HL-60/S4 (cell line): ENCODE data around the gene TRPV2.

Experiments used
- in situ Hi-C: fragments of 300-500 bp; cut with MboI; formaldehyde crosslinking; loops from 2 replicates; pipeline ENCODE4 v1.14.3; 2022; ENCODE audit warnings: low sequenced_read_pairs

Gene TRPV2

DNA sequence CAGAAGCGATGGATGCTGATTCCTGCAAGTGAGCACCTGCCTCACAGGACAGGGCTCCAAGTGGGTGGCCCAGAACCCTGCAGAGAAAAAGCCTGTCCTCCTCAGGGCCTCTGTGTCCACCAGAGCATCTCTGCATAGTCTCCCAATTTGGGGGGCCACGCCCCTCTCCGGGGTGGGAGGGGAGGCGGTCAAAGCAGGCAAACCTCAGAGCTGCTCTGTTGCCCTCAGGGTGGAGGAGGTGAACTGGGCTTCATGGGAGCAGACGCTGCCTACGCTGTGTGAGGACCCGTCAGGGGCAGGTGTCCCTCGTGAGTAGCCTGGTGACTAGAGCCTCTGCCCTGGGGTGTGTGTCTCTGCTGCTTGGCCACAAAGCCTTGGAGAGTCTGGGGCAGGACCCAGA, 19.3 kb downstream of the TRPV2 start:
- in situ Hi-C loops: loop anchor here (25.0 kb wide), 1 partner anchor 878 kb away; the partner anchor contains the start of gene NT5M

DNA sequence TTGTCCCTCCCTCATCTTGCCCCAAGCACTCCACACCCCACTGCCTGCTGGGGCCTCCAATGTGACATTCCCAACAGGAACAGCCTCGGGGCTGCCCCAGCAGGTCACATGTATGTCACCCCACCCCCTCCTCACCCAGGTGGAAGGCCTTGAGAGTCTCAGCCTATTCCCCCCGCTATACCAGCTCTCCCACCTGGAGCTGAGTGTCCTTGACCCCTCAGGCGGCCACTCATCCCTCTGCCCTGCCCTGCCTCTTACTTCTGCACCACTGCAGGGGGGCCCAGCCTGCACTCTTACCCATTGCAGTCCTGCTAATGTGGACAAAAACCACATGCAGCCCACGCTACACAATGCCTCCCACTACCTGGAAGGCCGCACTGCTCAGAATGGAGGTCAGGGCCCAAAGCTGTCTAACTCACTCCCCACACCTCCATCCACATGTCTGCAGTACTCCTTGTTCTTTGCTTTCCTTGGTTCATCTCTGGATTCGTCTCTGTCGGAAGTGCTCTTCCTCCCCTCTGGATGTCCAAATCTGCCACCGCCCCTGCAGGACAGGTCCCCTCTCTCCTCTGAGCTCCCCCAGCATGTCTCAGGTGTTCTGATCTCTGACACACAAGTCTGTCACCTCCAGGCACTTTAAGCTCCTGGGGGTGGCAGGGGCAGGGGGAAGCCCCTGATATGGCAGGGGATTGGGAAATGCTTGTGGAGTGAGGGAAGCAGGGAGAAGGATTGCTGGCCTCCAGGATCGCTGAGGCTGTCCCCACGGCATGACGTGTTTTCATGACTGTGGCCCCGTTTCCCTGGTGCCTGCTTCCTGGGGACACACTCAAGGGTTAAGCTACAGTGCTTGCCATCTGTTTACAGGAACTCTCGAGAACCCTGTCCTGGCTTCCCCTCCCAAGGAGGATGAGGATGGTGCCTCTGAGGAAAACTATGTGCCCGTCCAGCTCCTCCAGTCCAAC, 20.8 kb downstream of the TRPV2 start:
- in situ Hi-C loops: loop anchor here (25.0 kb wide), 1 partner anchor 876 kb away; the partner anchor contains the start of gene NT5M

DNA sequence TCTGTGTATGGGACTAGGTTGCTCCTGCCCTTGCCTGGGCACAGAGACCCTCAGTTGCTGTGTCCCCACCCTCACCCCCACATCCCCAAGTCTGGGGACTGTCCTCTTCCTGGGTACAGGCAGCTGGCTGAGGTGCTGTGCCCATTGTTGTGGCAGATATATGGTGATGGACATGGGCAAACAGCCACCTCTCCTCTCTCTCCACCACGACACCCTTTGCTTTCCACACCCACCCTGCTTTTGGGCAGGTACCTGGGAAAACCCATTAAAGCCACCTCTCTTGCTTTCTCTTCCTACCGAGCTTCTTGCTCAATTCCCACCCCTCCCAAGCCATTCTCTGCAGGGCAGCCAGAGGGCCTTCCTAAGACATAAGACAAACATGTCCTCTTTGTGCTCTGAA, 21.7 kb downstream of the TRPV2 start:
- in situ Hi-C loops: loop anchor here (25.0 kb wide), 1 partner anchor 875 kb away; the partner anchor contains the start of gene NT5M

- in situ Hi-C loops: loop anchor here (25.0 kb wide), 1 partner anchor 874 kb away; the partner anchor contains the start of gene NT5M
These were observed 22.8 kb downstream of the TRPV2 start for GRCh38 chr17:16438173-16438556.

DNA sequence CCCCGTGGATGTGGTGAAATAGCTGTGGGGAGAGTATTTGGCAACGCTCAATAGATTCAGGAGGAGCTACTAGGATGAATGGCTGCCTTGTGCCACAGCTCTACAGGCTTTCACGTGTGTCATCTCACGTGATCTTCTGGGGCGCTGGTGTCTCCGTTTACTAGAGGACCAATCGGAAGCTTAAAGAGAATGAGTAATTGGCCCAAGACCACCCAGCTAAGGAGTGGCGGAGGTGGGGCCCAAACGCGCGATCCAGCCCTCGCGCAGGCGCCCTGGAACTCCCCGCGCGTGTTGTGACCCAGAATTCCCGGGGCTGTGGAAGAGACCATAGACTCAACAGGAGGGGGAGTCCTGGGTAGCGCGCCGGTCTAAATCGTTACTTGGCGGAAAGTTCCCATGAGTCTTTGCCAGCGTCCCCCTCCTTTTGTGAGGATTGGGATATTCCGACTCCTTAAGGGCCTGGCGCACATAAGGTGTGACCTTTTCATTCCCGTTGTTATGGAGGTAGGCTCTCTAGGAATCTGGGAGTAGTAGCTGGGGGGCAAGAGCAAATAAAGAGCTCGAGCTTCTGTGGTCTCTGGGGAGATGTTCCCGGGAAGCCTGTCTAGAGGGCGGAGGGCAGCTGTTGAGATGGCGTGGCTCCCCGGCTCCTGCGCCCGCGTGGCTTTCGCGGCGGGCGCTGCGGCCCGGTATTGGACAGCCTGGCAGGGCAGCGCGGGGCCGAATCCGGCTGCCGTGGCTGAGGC, 23.4 kb downstream of the TRPV2 start:
- in situ Hi-C loops: loop anchor here (25.0 kb wide), 1 partner anchor 874 kb away; the partner anchor contains the start of gene NT5M

GRCh38 chr17:16439303-16439791, 24.0 kb downstream of the TRPV2 start:
- in situ Hi-C loops: loop anchor here (25.0 kb wide), 1 partner anchor 873 kb away; the partner anchor contains the start of gene NT5M

DNA sequence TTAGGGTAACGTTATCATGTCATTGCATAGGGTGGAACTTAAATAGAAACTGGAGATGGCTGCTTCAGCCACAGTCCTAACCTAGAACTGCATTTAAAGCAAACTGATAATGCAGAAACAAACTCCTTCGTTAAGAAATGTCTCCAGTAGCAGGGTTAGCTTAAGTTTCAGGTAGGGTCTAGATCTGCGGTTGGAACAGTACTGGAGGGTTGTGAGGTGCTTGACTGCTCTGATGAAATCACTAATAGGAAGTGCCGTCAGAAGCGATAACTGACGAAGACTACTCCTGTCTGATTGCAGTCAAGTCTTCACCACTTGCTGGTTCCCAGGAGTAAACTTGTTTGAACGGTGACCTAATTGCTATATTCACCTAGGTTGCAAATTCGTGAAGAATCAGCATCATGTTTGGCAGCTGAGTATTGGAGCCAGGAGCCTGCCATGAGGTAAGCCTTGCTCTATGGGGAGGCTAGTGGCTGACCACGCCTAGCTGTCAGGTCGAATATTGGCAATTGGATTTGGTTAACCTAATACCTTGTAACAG, 24.5 kb downstream of the TRPV2 start:
- in situ Hi-C loops: loop anchor here (25.0 kb wide), 1 partner anchor 872 kb away; the partner anchor contains the start of gene NT5M

DNA sequence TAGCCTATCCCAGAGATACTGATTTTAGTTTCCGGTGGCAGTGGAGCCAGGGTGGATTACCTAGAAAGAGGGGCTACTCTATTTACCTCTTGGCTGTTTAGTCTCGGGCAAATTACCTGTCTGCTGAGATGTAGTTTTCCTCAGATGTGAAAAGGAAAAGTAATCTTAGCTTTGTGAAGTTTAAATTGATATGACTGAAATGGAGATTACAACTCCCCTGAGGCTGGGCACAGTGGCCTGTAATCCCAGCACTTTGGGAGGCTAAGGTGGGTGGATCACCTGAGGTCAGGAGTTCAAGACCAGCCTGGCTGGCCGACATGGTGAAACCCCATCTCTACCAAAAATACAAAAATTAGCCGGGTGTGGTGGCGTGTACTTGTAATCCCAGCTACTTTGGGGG, 25.0 kb downstream of the TRPV2 start:
- in situ Hi-C loops: loop anchor here (25.0 kb wide), 1 partner anchor 872 kb away; the partner anchor contains the start of gene NT5M

DNA sequence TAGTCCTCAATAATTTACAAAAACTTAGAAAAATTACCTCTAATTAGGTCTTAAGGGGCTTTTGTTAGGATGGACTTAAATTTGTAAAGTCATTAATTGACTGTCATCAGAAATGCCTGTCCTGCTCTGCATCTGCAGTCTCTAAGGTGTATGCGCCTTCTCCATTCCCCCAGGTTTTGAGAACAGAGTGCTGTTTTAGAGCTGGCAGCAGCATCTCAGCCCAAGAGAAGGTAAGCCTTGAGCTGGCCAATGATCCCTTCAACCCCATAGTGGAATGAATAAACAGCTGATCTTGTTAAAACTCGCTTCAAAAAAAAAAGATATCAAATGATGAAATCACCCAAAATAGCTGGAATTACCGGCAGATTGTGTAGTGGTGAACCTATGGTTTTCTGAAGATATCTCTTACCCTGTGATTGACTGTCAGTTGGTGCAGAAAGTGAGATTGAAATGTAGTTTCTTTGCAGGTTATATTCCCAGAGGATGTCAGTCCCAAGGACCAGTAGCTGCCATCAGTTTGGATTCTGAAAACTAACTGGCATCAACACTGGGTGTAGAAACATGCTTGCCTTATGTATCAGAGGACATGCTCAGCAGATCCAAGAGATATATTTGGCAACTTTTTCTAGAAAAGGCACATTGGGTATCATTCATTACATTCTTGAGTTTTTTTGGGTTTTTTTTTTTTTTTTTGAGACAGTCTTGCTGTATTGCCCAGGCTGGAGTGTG, 25.7 kb downstream of the TRPV2 start:
- in situ Hi-C loops: loop anchor here (25.0 kb wide), 1 partner anchor 871 kb away; the partner anchor contains the start of gene NT5M

GRCh38 chr17:16442141-16442540, 26.8 kb downstream of the TRPV2 start:
- in situ Hi-C loops: loop anchor here (25.0 kb wide), 1 partner anchor 870 kb away; the partner anchor contains the start of gene NT5M

GRCh38 chr17:16442594-16443510, 27.5 kb downstream of the TRPV2 start:
- in situ Hi-C loops: loop anchor here (25.0 kb wide), 1 partner anchor 869 kb away; the partner anchor contains the start of gene NT5M

- in situ Hi-C loops: loop anchor here (25.0 kb wide), 1 partner anchor 869 kb away; the partner anchor contains the start of gene NT5M
These were observed 28.3 kb downstream of the TRPV2 start for GRCh38 chr17:16443511-16444257.

DNA sequence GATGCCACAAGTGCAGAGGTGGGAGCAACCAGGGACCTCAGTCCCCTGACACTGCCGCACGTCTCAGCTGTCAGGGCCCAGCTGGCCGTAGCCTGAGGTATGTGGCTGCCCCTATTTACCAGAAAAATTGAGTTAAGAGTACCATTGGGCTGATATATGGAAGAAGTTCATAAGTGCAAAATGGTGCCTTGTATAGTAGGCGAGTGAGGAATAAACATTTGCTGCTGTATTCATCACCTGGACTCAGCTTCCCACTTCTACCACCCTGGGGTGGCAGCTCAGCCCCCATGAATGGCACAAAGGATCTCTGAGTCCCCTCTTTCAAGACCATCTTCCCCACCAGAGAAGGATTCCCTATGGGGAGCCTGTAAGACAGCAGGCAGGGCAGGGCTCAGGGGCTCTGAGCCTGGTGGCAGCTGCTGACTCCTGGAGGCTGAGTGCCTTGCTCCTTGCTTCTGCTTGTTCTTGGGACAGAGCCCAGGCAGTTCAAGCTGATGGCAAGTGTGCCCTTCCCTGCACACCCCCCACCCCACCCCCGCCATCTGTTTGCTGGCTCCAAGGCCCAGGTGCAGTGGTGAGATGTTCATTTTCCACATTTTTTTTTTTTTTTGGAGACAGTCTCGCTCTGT, 29.0 kb downstream of the TRPV2 start:
- in situ Hi-C loops: loop anchor here (25.0 kb wide), 1 partner anchor 868 kb away; the partner anchor contains the start of gene NT5M

- in situ Hi-C loops: loop anchor here (25.0 kb wide), 1 partner anchor 866 kb away; the partner anchor contains the start of gene NT5M
These were observed 31.1 kb downstream of the TRPV2 start for GRCh38 chr17:16446338-16446983.

GRCh38 chr17:16447676-16448075, 32.3 kb downstream of the TRPV2 start:
- in situ Hi-C loops: loop anchor here (25.0 kb wide), 1 partner anchor 865 kb away; the partner anchor contains the start of gene NT5M

- in situ Hi-C loops: loop anchor here (25.0 kb wide), 1 partner anchor 864 kb away; the partner anchor contains the start of gene NT5M
These were observed 33.1 kb downstream of the TRPV2 start for GRCh38 chr17:16448490-16448889.
